ENCODE measurements around the gene IDH2.
"Not testable (repeated sequence)": the region's sequence is repeated elsewhere in the genome, so short reads cannot be mapped to it uniquely, and the experiment has no call there.

IDH2 gene

DNA sequence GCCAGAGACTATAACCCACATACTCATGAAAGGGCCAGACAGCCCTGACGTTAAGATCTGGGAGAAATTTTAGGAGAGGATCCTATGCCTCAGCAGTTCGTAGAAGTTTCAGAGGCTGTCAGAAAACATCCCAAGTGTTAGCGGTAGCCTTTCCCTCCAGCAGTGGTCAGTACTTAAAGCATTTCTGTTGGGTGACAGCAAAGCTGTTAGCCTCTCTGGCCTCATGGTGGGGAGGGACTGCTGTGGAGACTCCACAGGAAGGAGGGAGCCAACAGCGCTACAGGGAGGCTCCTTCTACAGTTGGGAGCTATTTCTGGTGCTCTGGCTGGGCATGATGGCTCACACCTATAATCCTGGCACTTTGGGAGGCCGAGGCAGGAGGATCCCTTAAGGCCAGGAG is 27.4 kb downstream of the IDH2 start:
- no peak overlapping the region for H3K4me3 ChIP-seq (ENCODE audit: low read depth, low read length)
- TF ChIP-seq, protein P1, sequence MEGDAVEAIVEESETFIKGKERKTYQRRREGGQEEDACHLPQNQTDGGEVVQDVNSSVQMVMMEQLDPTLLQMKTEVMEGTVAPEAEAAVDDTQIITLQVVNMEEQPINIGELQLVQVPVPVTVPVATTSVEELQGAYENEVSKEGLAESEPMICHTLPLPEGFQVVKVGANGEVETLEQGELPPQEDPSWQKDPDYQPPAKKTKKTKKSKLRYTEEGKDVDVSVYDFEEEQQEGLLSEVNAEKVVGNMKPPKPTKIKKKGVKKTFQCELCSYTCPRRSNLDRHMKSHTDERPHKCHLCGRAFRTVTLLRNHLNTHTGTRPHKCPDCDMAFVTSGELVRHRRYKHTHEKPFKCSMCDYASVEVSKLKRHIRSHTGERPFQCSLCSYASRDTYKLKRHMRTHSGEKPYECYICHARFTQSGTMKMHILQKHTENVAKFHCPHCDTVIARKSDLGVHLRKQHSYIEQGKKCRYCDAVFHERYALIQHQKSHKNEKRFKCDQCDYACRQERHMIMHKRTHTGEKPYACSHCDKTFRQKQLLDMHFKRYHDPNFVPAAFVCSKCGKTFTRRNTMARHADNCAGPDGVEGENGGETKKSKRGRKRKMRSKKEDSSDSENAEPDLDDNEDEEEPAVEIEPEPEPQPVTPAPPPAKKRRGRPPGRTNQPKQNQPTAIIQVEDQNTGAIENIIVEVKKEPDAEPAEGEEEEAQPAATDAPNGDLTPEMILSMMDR (IDR thresholded peaks at IDR 0.05; ENCODE audit: low read depth, low read length), result no peak

DNA sequence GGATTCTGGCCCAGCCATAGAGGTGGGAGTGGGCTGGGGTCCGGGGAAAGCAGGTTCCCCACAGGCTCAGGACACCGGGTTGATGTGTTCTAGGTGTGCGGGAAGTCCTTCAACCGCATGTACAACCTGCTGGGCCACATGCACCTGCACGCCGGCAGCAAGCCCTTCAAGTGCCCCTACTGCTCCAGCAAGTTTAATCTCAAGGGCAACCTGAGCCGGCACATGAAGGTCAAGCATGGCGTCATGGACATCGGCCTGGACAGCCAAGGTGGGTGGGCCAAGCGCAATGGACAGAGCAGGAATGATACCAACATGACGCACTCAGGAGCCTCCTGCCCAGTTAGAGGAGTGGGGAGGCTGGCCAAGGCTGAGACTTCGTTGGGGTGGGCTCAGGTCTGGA is 28.2 kb downstream of the IDH2 start:
- H3K4me3 ChIP-seq (ENCODE audit: low read depth, low read length), result no peak overlapping the region
- TF ChIP-seq, protein P1 (IDR thresholded peaks at IDR 0.05; ENCODE audit: low read depth, low read length), result no peak

DNA sequence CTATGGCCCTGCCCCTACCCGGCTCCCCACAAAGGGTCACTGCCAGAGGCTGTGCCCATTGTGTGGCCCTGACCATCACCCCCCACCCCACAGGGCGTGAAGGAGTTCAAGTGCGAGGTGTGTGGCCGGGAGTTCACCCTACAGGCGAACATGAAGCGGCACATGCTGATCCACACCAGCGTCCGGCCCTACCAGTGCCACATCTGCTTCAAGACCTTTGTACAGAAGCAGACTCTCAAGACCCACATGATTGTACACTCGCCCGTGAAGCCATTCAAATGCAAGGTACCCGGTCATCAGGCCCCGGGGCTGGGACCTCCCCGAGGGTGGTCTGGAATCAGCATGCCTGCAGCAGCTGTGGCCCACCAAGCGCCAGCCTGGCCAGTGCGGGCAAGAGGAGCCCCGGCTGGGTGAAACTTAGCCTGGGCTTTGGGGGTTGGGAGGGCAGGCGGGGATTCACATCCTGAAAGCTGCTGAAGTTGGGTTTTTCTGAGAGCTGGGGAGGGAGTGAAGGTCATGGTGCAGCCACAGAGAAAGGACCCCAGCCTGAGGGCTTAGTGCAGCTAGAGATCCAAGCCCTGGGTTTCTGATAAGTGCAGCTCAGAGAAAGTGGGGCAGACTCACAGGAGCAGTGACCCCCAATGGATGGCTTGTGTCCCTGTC is 29.2 kb downstream of the IDH2 start:
- H3K4me3 ChIP-seq (ENCODE audit: low read depth, low read length), result no peak overlapping the region
- TF ChIP-seq, protein P1 (IDR thresholded peaks at IDR 0.05; ENCODE audit: low read depth, low read length), result no peak

DNA sequence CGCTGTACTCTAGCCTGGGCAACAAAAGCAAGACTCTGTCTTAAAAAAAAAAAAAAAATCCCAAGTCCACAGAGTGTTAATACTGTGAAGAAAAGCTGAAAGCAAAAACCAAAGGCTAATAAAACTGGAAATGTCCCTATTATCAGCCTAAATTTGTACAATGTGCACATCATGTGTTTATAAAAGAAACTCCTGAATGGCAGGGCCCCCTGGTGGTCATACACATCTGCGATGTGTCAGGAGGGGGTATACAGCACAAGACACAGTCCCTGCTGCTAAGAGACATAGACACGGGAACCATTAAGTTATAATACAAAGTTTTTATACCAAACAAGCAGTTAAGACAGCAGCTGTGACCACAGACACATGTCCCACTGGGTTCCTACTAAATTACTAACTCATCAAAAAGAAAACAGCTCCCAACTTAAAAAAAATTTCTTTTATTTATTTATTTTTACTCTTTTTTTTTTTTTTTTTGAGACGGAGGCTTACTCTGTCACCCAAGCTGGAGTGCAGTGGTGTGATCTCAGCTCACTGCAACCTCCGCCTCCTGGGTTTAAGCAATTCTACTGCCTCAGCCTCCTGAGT is 31.0 kb downstream of the IDH2 start:
- TF ChIP-seq, protein P1 (IDR thresholded peaks at IDR 0.05; ENCODE audit: low read depth, low read length), result peak; percentile 72
- no peak overlapping the region for H3K4me3 ChIP-seq (ENCODE audit: low read depth, low read length)

DNA sequence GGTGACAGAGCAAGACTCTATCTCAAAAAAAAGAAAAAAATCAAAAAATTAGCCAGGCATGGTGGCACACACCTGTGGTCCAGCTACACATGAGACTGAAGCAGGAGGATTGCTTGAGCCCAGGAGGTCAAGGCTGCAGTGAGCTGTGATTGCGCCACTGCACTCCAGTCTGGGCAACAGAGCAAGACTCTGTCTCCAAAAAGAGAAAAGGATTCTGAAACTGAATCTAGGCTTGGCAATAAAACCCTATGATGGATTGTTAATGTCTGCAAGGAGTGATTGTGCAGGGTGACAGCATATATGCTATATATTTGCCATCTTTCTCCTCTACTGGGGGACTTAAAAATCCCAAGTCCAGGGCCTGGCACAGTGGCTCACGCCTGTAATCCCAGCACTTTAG is 31.6 kb downstream of the IDH2 start:
- not testable (repeated sequence) for H3K4me3 ChIP-seq (ENCODE audit: low read depth, low read length)

DNA sequence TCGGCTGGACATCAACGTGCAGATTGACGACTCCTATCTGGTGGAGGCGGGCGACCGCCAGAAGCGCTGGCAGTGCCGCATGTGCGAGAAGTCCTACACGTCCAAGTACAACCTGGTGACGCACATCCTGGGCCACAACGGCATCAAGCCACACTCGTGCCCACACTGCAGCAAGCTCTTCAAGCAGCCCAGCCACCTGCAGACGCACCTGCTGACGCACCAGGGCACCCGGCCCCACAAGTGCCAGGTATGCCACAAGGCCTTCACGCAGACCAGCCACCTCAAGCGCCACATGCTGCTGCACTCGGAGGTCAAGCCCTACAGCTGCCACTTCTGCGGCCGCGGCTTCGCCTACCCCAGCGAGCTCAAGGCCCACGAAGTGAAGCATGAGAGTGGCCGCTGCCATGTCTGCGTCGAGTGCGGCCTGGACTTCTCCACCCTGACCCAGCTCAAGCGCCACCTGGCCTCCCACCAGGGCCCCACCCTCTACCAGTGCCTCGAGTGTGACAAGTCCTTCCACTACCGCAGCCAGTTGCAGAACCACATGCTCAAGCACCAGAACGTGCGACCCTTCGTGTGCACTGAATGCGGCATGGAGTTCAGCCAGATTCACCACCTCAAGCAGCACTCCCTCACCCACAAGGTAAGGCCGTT is 34.2 kb downstream of the IDH2 start:
- TF ChIP-seq, protein P1 (IDR thresholded peaks at IDR 0.05; ENCODE audit: low read depth, low read length), result no peak
- H3K4me3 ChIP-seq (ENCODE audit: low read depth, low read length), result no peak overlapping the region

DNA sequence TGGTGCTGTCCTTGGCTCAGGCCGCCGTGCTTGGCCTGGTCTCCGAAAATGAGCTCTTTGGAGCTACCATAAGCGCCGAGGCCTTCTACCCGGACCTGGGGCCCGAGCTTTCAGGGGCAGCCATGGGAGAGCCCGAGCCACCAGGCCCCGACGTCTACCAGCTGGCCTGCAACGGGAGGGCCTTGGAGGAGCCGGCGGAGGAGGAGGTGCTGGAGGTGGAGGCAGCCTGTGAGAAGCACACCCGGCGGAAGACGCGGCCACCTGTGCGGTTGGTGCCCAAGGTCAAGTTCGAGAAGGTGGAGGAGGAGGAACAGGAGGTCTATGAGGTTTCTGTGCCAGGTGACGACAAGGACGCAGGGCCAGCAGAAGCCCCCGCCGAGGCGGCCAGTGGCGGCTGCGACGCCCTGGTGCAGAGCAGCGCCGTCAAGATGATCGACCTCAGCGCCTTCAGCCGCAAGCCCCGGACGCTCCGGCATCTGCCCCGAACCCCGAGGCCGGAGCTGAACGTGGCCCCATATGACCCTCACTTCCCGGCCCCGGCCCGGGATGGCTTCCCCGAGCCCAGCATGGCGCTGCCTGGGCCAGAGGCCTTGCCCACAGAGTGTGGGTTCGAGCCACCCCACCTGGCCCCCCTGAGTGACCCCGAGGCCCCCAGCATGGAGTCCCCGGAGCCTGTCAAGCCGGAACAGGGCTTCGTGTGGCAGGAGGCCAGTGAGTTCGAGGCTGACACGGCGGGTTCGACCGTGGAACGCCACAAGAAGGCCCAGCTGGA is 34.9 kb downstream of the IDH2 start:
- TF ChIP-seq, protein P1 (IDR thresholded peaks at IDR 0.05; ENCODE audit: low read depth, low read length), result no peak

More for the DNA sequence above, 34.9 kb downstream of the IDH2 start:
- H3K4me3 ChIP-seq (ENCODE audit: low read depth, low read length), result no peak overlapping the region
